Fibroblast of lung (primary cell): Measurements from ENCODE around the gene BAZ1B.

Source experiments
- EZH2 ChIP-seq: IDR thresholded peaks from 2 replicates; pipeline ENCODE4 v1.5.1; 2012; ENCODE audit warnings: low read length, control low read depth, mild to moderate bottlenecking; ENCODE audit errors: missing control alignments
- TF ChIP-seq, protein P1 (sequence below), 2 donors: IDR thresholded peaks in 1 of 2; conservative IDR thresholded peaks in 1 of 2; 1 replicate in 1 of 2; 2 replicates in 1 of 2; pipeline ENCODE4 v1.5.1; 2011 to 2012; ENCODE audit warnings: low read length in 2 of 2, control low read depth in 1 of 2, inconsistent platforms in 1 of 2, low read depth in 1 of 2, mild to moderate bottlenecking in 1 of 2

DNA sequence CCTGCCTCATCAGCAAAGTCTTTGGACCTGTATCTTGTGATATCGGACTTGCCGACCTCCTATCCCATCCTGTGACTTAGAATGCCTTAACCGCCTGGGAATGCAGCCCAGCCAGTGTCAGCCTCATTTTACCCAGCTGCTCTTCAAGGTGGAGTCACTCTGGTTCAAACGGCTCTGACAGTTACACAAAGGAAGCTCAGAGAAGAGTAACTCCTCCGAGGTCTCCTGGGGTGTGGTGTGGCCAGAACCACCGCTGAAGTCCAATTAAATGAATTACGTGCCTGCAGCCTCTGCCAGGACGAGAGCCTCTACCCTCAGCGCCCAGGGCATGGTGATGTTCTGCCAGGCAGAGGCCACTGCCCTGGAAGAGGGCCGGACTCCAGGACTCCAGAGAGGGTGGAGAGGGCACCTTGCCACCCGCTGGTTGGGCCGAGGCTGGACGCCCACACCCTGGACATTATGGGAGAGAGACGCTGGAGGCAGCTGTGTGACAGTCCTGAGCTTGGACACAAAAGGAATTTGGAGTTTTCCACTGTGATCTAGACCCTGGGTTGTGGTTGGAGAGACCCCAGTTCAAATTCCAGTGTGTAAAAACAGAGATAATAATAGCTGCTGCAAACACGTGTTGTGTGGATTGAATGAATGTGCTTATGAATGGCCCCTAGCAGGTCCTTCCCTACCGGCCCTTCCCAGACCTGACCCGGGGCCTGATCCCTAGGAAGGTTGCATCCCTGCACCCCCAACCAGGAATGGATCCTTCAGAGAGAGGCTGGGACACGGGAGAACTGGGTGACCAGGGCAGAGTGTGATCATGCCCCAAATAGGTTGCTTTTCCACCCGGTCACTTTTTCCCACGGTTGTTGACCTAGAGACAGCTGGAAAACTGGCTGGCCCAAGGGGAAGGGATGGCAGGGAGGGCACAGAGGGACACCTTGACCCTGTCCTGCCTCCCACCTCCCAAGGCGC lies 126.3 kb downstream of the BAZ1B start:
- no peak for TF ChIP-seq EZH2
- TF ChIP-seq, protein P1, sequence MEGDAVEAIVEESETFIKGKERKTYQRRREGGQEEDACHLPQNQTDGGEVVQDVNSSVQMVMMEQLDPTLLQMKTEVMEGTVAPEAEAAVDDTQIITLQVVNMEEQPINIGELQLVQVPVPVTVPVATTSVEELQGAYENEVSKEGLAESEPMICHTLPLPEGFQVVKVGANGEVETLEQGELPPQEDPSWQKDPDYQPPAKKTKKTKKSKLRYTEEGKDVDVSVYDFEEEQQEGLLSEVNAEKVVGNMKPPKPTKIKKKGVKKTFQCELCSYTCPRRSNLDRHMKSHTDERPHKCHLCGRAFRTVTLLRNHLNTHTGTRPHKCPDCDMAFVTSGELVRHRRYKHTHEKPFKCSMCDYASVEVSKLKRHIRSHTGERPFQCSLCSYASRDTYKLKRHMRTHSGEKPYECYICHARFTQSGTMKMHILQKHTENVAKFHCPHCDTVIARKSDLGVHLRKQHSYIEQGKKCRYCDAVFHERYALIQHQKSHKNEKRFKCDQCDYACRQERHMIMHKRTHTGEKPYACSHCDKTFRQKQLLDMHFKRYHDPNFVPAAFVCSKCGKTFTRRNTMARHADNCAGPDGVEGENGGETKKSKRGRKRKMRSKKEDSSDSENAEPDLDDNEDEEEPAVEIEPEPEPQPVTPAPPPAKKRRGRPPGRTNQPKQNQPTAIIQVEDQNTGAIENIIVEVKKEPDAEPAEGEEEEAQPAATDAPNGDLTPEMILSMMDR (conservative IDR thresholded peaks at IDR 0.05 in 1 of 2, IDR thresholded peaks at IDR 0.05 in 1 of 2; ENCODE audit: low read depth in 1 of 2, low read length in 2 of 2) = no peak
